Right lobe of liver (tissue), 6 donors: Measurements from ENCODE around the gene TMEM92. TPM values are rescaled to one million over a fixed set of nuclear protein-coding genes. Genes with fewer than 3 reads are reported as not detected.

ENCODE experiments used
- ATAC-seq, 4 donors: fragments of 200-7000 bp; cut with Tn5 transposase; one replicate each; pipeline ENCODE4 v1.9.1; 2020; ENCODE audit warnings: mild to moderate bottlenecking in 4 of 4, moderate library complexity in 4 of 4
- DNase-seq, 3 donors: peaks; one replicate each; pipeline ENCODE4 v3.0.0-alpha.2; 2020
- H3K27ac ChIP-seq, 3 donors: fragments of 200-600 bp; one replicate each; pipeline ENCODE4 v1.8.0; 2022
- H3K27me3 ChIP-seq, 2 donors: fragments of 200-600 bp; one replicate each; pipeline ENCODE4 v1.8.0; 2022
- H3K36me3 ChIP-seq, 4 donors: fragments of 200-600 bp; sonication (generic) in 1 of 4; one replicate each; pipeline versions ENCODE4 v1.5.1 to v1.8.0; 2017 to 2022; ENCODE audit warnings: control low read depth in 1 of 4
- H3K4me1 ChIP-seq, 4 donors: fragments of 200-600 bp; sonication (generic) in 1 of 4; one replicate each; pipeline versions ENCODE4 v1.5.1 to v1.8.0; 2017 to 2022; ENCODE audit warnings: control low read depth in 1 of 4
- H3K4me3 ChIP-seq, 3 donors: fragments of 200-600 bp; one replicate each; pipeline ENCODE4 v1.8.0; 2022
- H3K9me3 ChIP-seq, 4 donors: fragments of 200-600 bp; sonication (generic) in 1 of 4; one replicate each; pipeline versions ENCODE4 v1.5.1 to v1.8.0; 2017 to 2022; ENCODE audit warnings: control low read depth in 1 of 4
- CTCF ChIP-seq, 4 donors: fragments of 200-600 bp in 3 of 4; fragments of 450-650 bp in 1 of 4; IDR thresholded peaks; one replicate each; pipeline versions ENCODE4 v1.5.1 to v1.8.0; 2016 to 2022; ENCODE audit warnings: antibody characterized with exemption in 4 of 4, mild to moderate bottlenecking in 2 of 4
- POLR2A ChIP-seq: fragments of 450-650 bp; IDR thresholded peaks from one replicate; pipeline ENCODE4 v1.6.1; 2017; ENCODE audit warnings: antibody characterized with exemption, mild to moderate bottlenecking
- WGBS: methylation state at CpG from one replicate; pipeline ENCODE4 v1.1.6; 2018; ENCODE audit warnings: low coverage, low lambda C conversion rate; ENCODE audit not compliant: insufficient coverage; ENCODE audit errors: missing lambda C conversion rate; 5-methylcytosine and 5-hydroxymethylcytosine counted together
- intact Hi-C, 2 donors: fragments of 100-400 bp; cut with DNase I; formaldehyde crosslinking; loops; one replicate each; pipeline versions ENCODE4 v1.11.2 to v1.14.1; 2022
- total RNA-seq, 6 experiments: library from RNA; depleted of rRNA in 2 of 6; stranded (reverse); fragments of >200 nt in 2 of 6; fragmentation: NEBNext Ultra II Directional in 3 of 6; extraction: Animal tissue kit (Norgen Biotek cat#: 25700) in 3 of 6; gene quantifications; one replicate each; pipeline versions ENCODE4 v1.1.0 to v1.2.4, GENCODE V29; 2016 to 2023
- donor health status: DM: no; HTN: yes; CAD: no.
- donor health status: DM: no; HTN: no; CAD: no.
- donor health status: DM: no; HTN: no; CAD: no.
- donor health status: DM: no; HTN: yes; CAD: no.
- donor health status: DM: no; HTN: yes; CAD: no.

Gene TMEM92
- total RNA-seq, 6 experiments from 2014 or later = 1.5 to 20.0 (median 8.7) TPM

GRCh38 chr17:50272711-50273653, 1.3 kb upstream of the TMEM92 start:
- ATAC-seq (peak; percentile 47 to 69 (median 58)), DNase-seq (peak; percentile 60 to 73 (median 68))
- intact Hi-C loops = loop anchor here in 1 of 2 donors (5.0 kb wide), 1 partner anchor 71 kb away; the partner anchor contains the start of gene COL1A1
- H3K36me3 ChIP-seq = no peaks in the 10 kb centered on the region
- peak overlapping the region in 2 of 3 donors; percentile 14 to 25 for H3K27ac ChIP-seq
- H3K4me3 ChIP-seq = peak overlapping the region; percentile 40 to 60 (median 59)
- no peak for TF ChIP-seq POLR2A
- peak; percentile 83 to 97 (median 88) for TF ChIP-seq CTCF (IDR thresholded peaks at IDR 0.05)
- 2% methylated on average over 34 of the region's 57 CpGs for WGBS
- no peaks in the 10 kb centered on the region for H3K9me3 ChIP-seq
- no peaks in the 10 kb centered on the region for H3K27me3 ChIP-seq
- peaks cover 0 to 32% (median 3%) of the 10 kb centered on the region in 4 donors for H3K4me1 ChIP-seq

- Histone ChIP-seq H3K27me3 (no peaks in the 10 kb centered on the region), H3K4me3 (peak overlapping the region; percentile 40 to 60 (median 59)), H3K36me3 (no peaks in the 10 kb centered on the region), H3K9me3 (no peaks in the 10 kb centered on the region), H3K27ac (peak overlapping the region in 1 of 3 donors; percentile 14), H3K4me1 (peaks cover 0 to 32% (median 3%) of the 10 kb centered on the region in 4 donors)
- peak in 1 of 3 donors; percentile 53 for DNase-seq
- ATAC-seq = peak in 1 of 4 donors; percentile 0
- TF ChIP-seq POLR2A (no peak), CTCF (IDR thresholded peaks at IDR 0.05) (no peak)
- 26% methylated on average over 4 of the region's 8 CpGs for WGBS
- intact Hi-C loops = loop anchor here in 1 of 2 donors (5.0 kb wide), 1 partner anchor 71 kb away; the partner anchor contains the start of gene COL1A1
These were observed 619 bp upstream of the TMEM92 start for GRCh38 chr17:50273654-50274040.

- intact Hi-C loops = loop anchor here in 1 of 2 donors (5.0 kb wide), 1 partner anchor 73 kb away; the partner anchor contains the start of gene COL1A1
- H3K27ac ChIP-seq = peak overlapping the region in 2 of 3 donors; percentile 23 to 66
- H3K27me3 ChIP-seq = no peaks in the 10 kb centered on the region
- no peaks in the 10 kb centered on the region for H3K9me3 ChIP-seq
- peaks cover 0 to 3% (median 0%) of the 10 kb centered on the region in 4 donors for H3K36me3 ChIP-seq
- H3K4me3 ChIP-seq = peak overlapping the region; percentile 40 to 60 (median 59)
- WGBS = 42% methylated on average over 4 of the region's 4 CpGs
- no peak for ATAC-seq
- DNase-seq = peak in 1 of 3 donors; percentile 21
- peaks cover 0 to 32% (median 3%) of the 10 kb centered on the region in 4 donors for H3K4me1 ChIP-seq
- no peak for TF ChIP-seq POLR2A
- TF ChIP-seq CTCF (IDR thresholded peaks at IDR 0.05) = no peak
These were observed 593 bp downstream of the TMEM92 start for GRCh38 chr17:50274897-50275221.

- 18% methylated on average over 3 of the region's 7 CpGs for WGBS
- TF ChIP-seq CTCF (IDR thresholded peaks at IDR 0.05) (no peak), POLR2A (no peak)
- intact Hi-C loops = no loop called here
- H3K27me3 ChIP-seq = no peaks in the 10 kb centered on the region
- DNase-seq (peak in 1 of 3 donors; percentile 24), ATAC-seq (no peak)
- H3K4me3 ChIP-seq = peak overlapping the region in 2 of 3 donors; percentile 59 to 60
- H3K9me3 ChIP-seq = no peaks in the 10 kb centered on the region
- peaks cover 0 to 3% (median 0%) of the 10 kb centered on the region in 4 donors for H3K36me3 ChIP-seq
- H3K27ac ChIP-seq = no peak overlapping the region
- H3K4me1 ChIP-seq = peaks cover 0 to 32% (median 3%) of the 10 kb centered on the region in 4 donors
These were observed 1.0 kb downstream of the TMEM92 start for GRCh38 chr17:50275279-50275678.
